GM12878 (cell line): ENCODE data around the gene NRG3. TPM values are rescaled to one million over a fixed set of nuclear protein-coding genes. Genes with fewer than 3 reads are reported as not detected.

Source experiments
- ATAC-seq: fragments of 200-7000 bp; cut with Tn5 transposase; 3 replicates; pipeline ENCODE4 v1.9.1; 2020; ENCODE audit warnings: mild to moderate bottlenecking, moderate library complexity
- BruUV-seq: library from RNA; stranded (reverse); fragments of 400-500 nt; replicated peaks from 2 replicates; lab custom pipeline; 2021; lab: Mats Ljungman, UMichigan
- CTCF ChIA-PET: fragments of 300-600 bp; sonication (Branson Sonifier 250); formaldehyde crosslinking; extraction: SDS; loops from one replicate; lab custom pipeline; 2021; ENCODE audit warnings: inconsistent platforms; lab: Yijun Ruan, JAX
- POLR2A ChIA-PET: fragments of 350-600 bp; formaldehyde crosslinking; extraction: SDS; loops from one replicate; lab custom pipeline; 2021; ENCODE audit warnings: inconsistent platforms; lab: Charles Lee
- RAD21 ChIA-PET: fragments of 300-600 bp; sonication (Branson Sonifier 250); formaldehyde crosslinking; loops from one replicate; lab custom pipeline; 2023; ENCODE audit warnings: antibody characterized with exemption; ENCODE audit not compliant: unreplicated experiment; lab: Charles Lee
- SMC1A ChIA-PET: fragments of 300-600 bp; sonication (Branson Sonifier 250); formaldehyde crosslinking; loops from one replicate; lab custom pipeline; 2023; ENCODE audit not compliant: unreplicated experiment, uncharacterized antibody; lab: Charles Lee
- DNase-seq: peaks from one replicate; pipeline ENCODE4 v3.0.0-alpha.2; 2011; ENCODE audit warnings: low read depth, low spot score
- FAIRE-seq: peaks from 3 replicates; lab custom pipeline; 2011; peaks lifted over from hg19 to GRCh38; lab: Jason Lieb, UNC
- H2AFZ ChIP-seq: 2 replicates; pipeline ENCODE4 v1.6.0; 2011; ENCODE audit warnings: low read depth, low read length, control low read depth; ENCODE audit not compliant: control insufficient read depth
- H3K27ac ChIP-seq: 2 replicates; pipeline ENCODE4 v1.5.1; 2011; ENCODE audit warnings: control low read depth; ENCODE audit not compliant: control insufficient read depth, insufficient read depth
- H3K27me3 ChIP-seq, 2 experiments: replicated peaks in 1 of 2; 2 replicates each; pipeline versions ENCODE4 v1.6.0 to v1.6.1; 2011; ENCODE audit warnings: low read length in 1 of 2; ENCODE audit not compliant: control insufficient read depth in 2 of 2, insufficient read depth in 2 of 2
- H3K36me3 ChIP-seq, 2 experiments: 2 replicates each; pipeline ENCODE4 v1.5.1; 2011; ENCODE audit warnings: low read length in 1 of 2; ENCODE audit not compliant: control insufficient read depth in 2 of 2, insufficient read depth in 2 of 2
- H3K4me1 ChIP-seq: 2 replicates; pipeline ENCODE4 v1.6.1; 2011; ENCODE audit warnings: mild to moderate bottlenecking, low read length, moderate library complexity, mixed read lengths; ENCODE audit not compliant: control insufficient read depth, insufficient read depth
- H3K4me2 ChIP-seq: 2 replicates; pipeline ENCODE4 v1.6.0; 2011; ENCODE audit warnings: control low read depth; ENCODE audit not compliant: control insufficient read depth, insufficient read depth
- H3K4me3 ChIP-seq: fragments of 200-600 bp; sonication (generic); 2 replicates; pipeline ENCODE4 v1.5.1; 2016
- H3K79me2 ChIP-seq: 2 replicates; pipeline ENCODE4 v1.6.0; 2011; ENCODE audit warnings: low read length; ENCODE audit not compliant: control insufficient read depth, insufficient read depth
- H3K9ac ChIP-seq: 2 replicates; pipeline ENCODE4 v1.8.0; 2011; ENCODE audit warnings: low read length, control low read depth, mixed read lengths; ENCODE audit not compliant: control insufficient read depth, insufficient read depth
- H3K9me3 ChIP-seq: replicated peaks from 3 replicates; pipeline ENCODE4 v1.5.1; 2011; ENCODE audit warnings: mild to moderate bottlenecking, low read length; ENCODE audit not compliant: control insufficient read depth, insufficient read depth
- H4K20me1 ChIP-seq: 2 replicates; pipeline ENCODE4 v1.6.0; 2011; ENCODE audit not compliant: control insufficient read depth, insufficient read depth
- ATF2 ChIP-seq: IDR thresholded peaks from 2 replicates; pipeline ENCODE4 v1.6.1; 2012; ENCODE audit warnings: low read length, inconsistent platforms
- ATF3 ChIP-seq: IDR thresholded peaks from 2 replicates; pipeline ENCODE4 v1.6.1; 2011; ENCODE audit warnings: low read depth, mild to moderate bottlenecking, low read length, moderate library complexity, borderline replicate concordance; ENCODE audit errors: extremely low read depth
- BMI1 ChIP-seq: fragments of 450-650 bp; IDR thresholded peaks from 2 replicates; pipeline ENCODE4 v1.6.1; 2016; ENCODE audit warnings: mild to moderate bottlenecking, moderate library complexity, borderline replicate concordance
- BRCA1 ChIP-seq: IDR thresholded peaks from 2 replicates; pipeline ENCODE4 v1.6.1; 2011; ENCODE audit warnings: low read depth, low read length, improper control_type of control experiment
- EP300 ChIP-seq, 2 experiments: fragments of 150-350 bp in 1 of 2; IDR thresholded peaks; 2 replicates each; pipeline ENCODE4 v1.6.1; 2011 to 2012; ENCODE audit warnings: low read depth in 2 of 2, low read length in 2 of 2, borderline replicate concordance in 1 of 2, improper control_type of control experiment in 1 of 2, inconsistent platforms in 1 of 2; ENCODE audit not compliant: control insufficient read depth in 1 of 2
- FOS ChIP-seq: IDR thresholded peaks from 3 replicates; pipeline ENCODE4 v1.6.1; 2011; ENCODE audit warnings: borderline replicate concordance; ENCODE audit not compliant: insufficient read length; ENCODE audit errors: extremely low read depth
- GABPA ChIP-seq: IDR thresholded peaks from 2 replicates; pipeline ENCODE4 v1.6.1; 2014; ENCODE audit warnings: antibody characterized with exemption, low read depth, mild to moderate bottlenecking, inconsistent platforms
- MXI1 ChIP-seq: fragments of 150-350 bp; IDR thresholded peaks from 2 replicates; pipeline ENCODE4 v1.6.1; 2011; ENCODE audit warnings: low read depth, mild to moderate bottlenecking, inconsistent platforms, low read length, improper control_type of control experiment
- NBN ChIP-seq: fragments of 450-650 bp; IDR thresholded peaks from 2 replicates; pipeline ENCODE4 v1.6.1; 2016
- NFXL1 ChIP-seq: fragments of 450-650 bp; IDR thresholded peaks from 2 replicates; pipeline ENCODE4 v1.6.1; 2017; ENCODE audit warnings: antibody characterized with exemption, mild to moderate bottlenecking, borderline replicate concordance
- NR2F1 ChIP-seq: fragments of 450-650 bp; conservative IDR thresholded peaks from 2 replicates; pipeline ENCODE4 v1.6.1; 2017; ENCODE audit warnings: mild to moderate bottlenecking
- NRF1 ChIP-seq: conservative IDR thresholded peaks from 2 replicates; pipeline ENCODE4 v1.6.1; 2011; ENCODE audit warnings: mild to moderate bottlenecking, low read depth, low read length, improper control_type of control experiment
- SMAD5 ChIP-seq: IDR thresholded peaks from 2 replicates; pipeline ENCODE4 v1.6.1; 2016; ENCODE audit warnings: antibody characterized with exemption, low read depth
- ZNF24 ChIP-seq: fragments of 450-650 bp; IDR thresholded peaks from 2 replicates; pipeline ENCODE4 v1.6.1; 2017; ENCODE audit warnings: antibody characterized with exemption, mild to moderate bottlenecking
- WGBS: methylation state at CpG from one replicate; pipeline ENCODE4 v1.1.6; 2016; ENCODE audit warnings: low lambda C conversion rate; ENCODE audit not compliant: insufficient replicate concordance, insufficient coverage; ENCODE audit errors: missing lambda C conversion rate; 5-methylcytosine and 5-hydroxymethylcytosine counted together
- in situ Hi-C: fragments of 300-500 bp; cut with MboI; formaldehyde crosslinking; loops from 9 replicates; pipeline ENCODE4 v1.14.3; 2018; ENCODE audit warnings: mixed read lengths
- intact Hi-C: fragments of 100-400 bp; cut with micrococcal nuclease; formaldehyde crosslinking; loops from one replicate; pipeline ENCODE4 v1.14.2; 2022; ENCODE audit not compliant: unreplicated experiment
- polyA plus RNA-seq, 11 experiments: library from polyadenylated mRNA; depleted of rRNA in 4 of 11; unstranded in 6 of 11; stranded (reverse) in 5 of 11; fragments of >200 nt; fragmentation: Nextera tagmentation in 4 of 11; fragmentation: Illumina TruSeq in 1 of 11; extraction: Ambion mirVana in 4 of 11; extraction: Trizol in 1 of 11; gene quantifications; 1 replicate in 1 of 11; 2 replicates in 10 of 11; pipeline versions ENCODE4 v1.2.1 to v1.2.3, GENCODE V29; 2011 to 2016; ENCODE audit warnings: inconsistent platforms in 2 of 11, missing spikeins in 2 of 11, low read depth in 1 of 11
- total RNA-seq, 4 experiments: library from RNA; depleted of rRNA in 3 of 4; stranded (reverse); fragments of >200 nt in 3 of 4; fragmentation: Illumina TruSeq in 1 of 4; extraction: Trizol in 1 of 4; gene quantifications; 2 replicates each; pipeline versions ENCODE4 v1.2.1 to v1.2.3, GENCODE V29; 2013 to 2021
- TF ChIP-seq, protein P1 (sequence below): fragments of 450-650 bp; IDR thresholded peaks from 2 replicates; pipeline ENCODE4 v1.6.1; 2016; ENCODE audit warnings: mild to moderate bottlenecking

Gene NRG3
- total and polyA plus RNA-seq, 10 of the 15 experiments (the other 5 are each of a cell fraction or from before 2014, with no cell fraction given) = 0.03 to 0.41 (median 0.17) TPM; not detected in 3

- Histone ChIP-seq H3K27me3 (no peaks in the 10 kb centered on the region), H3K79me2 (no peaks in the 10 kb centered on the region), H4K20me1 (no peaks in the 10 kb centered on the region), H3K4me2 (no peak overlapping the region), H3K4me1 (no peaks in the 10 kb centered on the region), H3K27ac (no peak overlapping the region), H3K36me3 (no peaks in the 10 kb centered on the region), H3K9ac (no peak overlapping the region), H2AFZ (no peak overlapping the region), H3K4me3 (no peak overlapping the region), H3K9me3 (no peaks in the 10 kb centered on the region)
- RAD21 ChIA-PET = no interaction called here
- POLR2A ChIA-PET = no interaction called here
- 18% methylated on average over 2 of the region's 2 CpGs for WGBS
- TF ChIP-seq SMAD5 = no peak
- no peak for TF ChIP-seq MXI1
- TF ChIP-seq FOS = no peak
- no peak for TF ChIP-seq GABPA
- no peak for TF ChIP-seq NBN
- TF ChIP-seq EP300 (IDR thresholded peaks at IDR 0.05; ENCODE audit: borderline replicate concordance in 1 of 2, control insufficient read depth in 1 of 2, low read depth in 2 of 2, low read length in 2 of 2) = no peak
- no peak for TF ChIP-seq ATF3
- TF ChIP-seq NFXL1 = no peak
- TF ChIP-seq ATF2 = no peak
- no peak for TF ChIP-seq BMI1
- TF ChIP-seq NRF1 = no peak
- TF ChIP-seq ZNF24 = no peak
- TF ChIP-seq, protein P1, sequence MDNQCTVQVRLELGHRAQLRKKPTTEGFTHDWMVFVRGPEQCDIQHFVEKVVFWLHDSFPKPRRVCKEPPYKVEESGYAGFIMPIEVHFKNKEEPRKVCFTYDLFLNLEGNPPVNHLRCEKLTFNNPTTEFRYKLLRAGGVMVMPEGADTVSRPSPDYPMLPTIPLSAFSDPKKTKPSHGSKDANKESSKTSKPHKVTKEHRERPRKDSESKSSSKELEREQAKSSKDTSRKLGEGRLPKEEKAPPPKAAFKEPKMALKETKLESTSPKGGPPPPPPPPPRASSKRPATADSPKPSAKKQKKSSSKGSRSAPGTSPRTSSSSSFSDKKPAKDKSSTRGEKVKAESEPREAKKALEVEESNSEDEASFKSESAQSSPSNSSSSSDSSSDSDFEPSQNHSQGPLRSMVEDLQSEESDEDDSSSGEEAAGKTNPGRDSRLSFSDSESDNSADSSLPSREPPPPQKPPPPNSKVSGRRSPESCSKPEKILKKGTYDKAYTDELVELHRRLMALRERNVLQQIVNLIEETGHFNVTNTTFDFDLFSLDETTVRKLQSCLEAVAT = no peak
- TF ChIP-seq NR2F1 = no peak
- no peak for TF ChIP-seq BRCA1
- intact Hi-C loops (no loop called here), in situ Hi-C loops (no loop called here)
- DNase-seq (no peak), ATAC-seq (no peak), FAIRE-seq (no peak)
- no TSS peak for BruUV-seq
- SMC1A ChIA-PET = no interaction called here
- CTCF ChIA-PET = no interaction called here
Measured at GRCh38 chr10:82089327-82089726, 214.3 kb downstream of the NRG3 start.
